GM23338 (cell line): ENCODE measurements around the gene DLX2. TPM values are rescaled to one million over a fixed set of nuclear protein-coding genes. Genes with fewer than 3 reads are reported as not detected.

ENCODE experiments used
- ATAC-seq: fragments of 200-7000 bp; cut with Tn5 transposase; 3 replicates; pipeline ENCODE4 v1.9.1; 2020
- DNase-seq: peaks from one replicate; pipeline ENCODE4 v3.0.0-alpha.2; 2015; ENCODE audit warnings: low spot score
- H2AFZ ChIP-seq: fragments of 200-600 bp; sonication (generic); 2 replicates; pipeline ENCODE4 v1.8.0; 2016; ENCODE audit warnings: antibody characterized with exemption, mild to moderate bottlenecking, moderate library complexity
- H3F3A ChIP-seq: fragments of 200-600 bp; sonication (generic); replicated peaks from 2 replicates; pipeline ENCODE4 v1.8.0; 2017; ENCODE audit warnings: antibody characterized with exemption, mixed run types, low read depth
- H3K27ac ChIP-seq: fragments of 200-600 bp; sonication (generic); 2 replicates; pipeline ENCODE4 v1.6.1; 2016; ENCODE audit warnings: low read depth
- H3K27me3 ChIP-seq: fragments of 200-600 bp; sonication (generic); 2 replicates; pipeline ENCODE4 v1.8.0; 2016; ENCODE audit warnings: mild to moderate bottlenecking, mixed run types, moderate library complexity; ENCODE audit not compliant: insufficient read depth
- H3K36me3 ChIP-seq: fragments of 200-600 bp; sonication (generic); 2 replicates; pipeline ENCODE4 v1.8.0; 2016; ENCODE audit warnings: mild to moderate bottlenecking; ENCODE audit not compliant: insufficient read depth
- H3K4me1 ChIP-seq: fragments of 200-600 bp; sonication (generic); 2 replicates; pipeline ENCODE4 v1.8.0; 2016; ENCODE audit warnings: mild to moderate bottlenecking, moderate library complexity; ENCODE audit not compliant: insufficient read depth
- H3K4me2 ChIP-seq: fragments of 200-600 bp; sonication (generic); 2 replicates; pipeline ENCODE4 v1.7.1; 2017; ENCODE audit warnings: mixed run types
- H3K4me3 ChIP-seq: fragments of 200-600 bp; sonication (generic); 2 replicates; pipeline ENCODE4 v1.6.1; 2016; ENCODE audit warnings: mixed run types
- H3K79me2 ChIP-seq: fragments of 200-600 bp; sonication (generic); replicated peaks from 2 replicates; pipeline ENCODE4 v1.8.0; 2017; ENCODE audit warnings: mild to moderate bottlenecking; ENCODE audit not compliant: insufficient read depth
- H3K9me2 ChIP-seq: fragments of 200-600 bp; sonication (generic); 2 replicates; pipeline ENCODE4 v1.8.0; 2017; ENCODE audit not compliant: insufficient read depth
- H4K20me1 ChIP-seq: fragments of 200-600 bp; sonication (generic); replicated peaks from 2 replicates; pipeline ENCODE4 v1.8.0; 2017; ENCODE audit warnings: mild to moderate bottlenecking; ENCODE audit not compliant: insufficient read depth
- H3K27ac Mint-ChIP-seq: 2 replicates; pipeline ENCODE4 v1.8.0; 2020; ENCODE audit warnings: inconsistent platforms, mild to moderate bottlenecking, moderate library complexity, mixed read lengths
- H3K27me3 Mint-ChIP-seq: 3 replicates; pipeline ENCODE4 v1.8.0; 2022; ENCODE audit warnings: low read depth, mild to moderate bottlenecking, moderate library complexity, mixed read lengths, inconsistent platforms; ENCODE audit not compliant: insufficient read depth, poor library complexity
- H3K36me3 Mint-ChIP-seq: 3 replicates; pipeline ENCODE4 v1.8.0; 2021; ENCODE audit warnings: low read depth, mild to moderate bottlenecking, inconsistent platforms, moderate library complexity, mixed read lengths
- H3K4me1 Mint-ChIP-seq: 3 replicates; pipeline ENCODE4 v1.8.0; 2020; ENCODE audit warnings: mild to moderate bottlenecking, inconsistent platforms, mixed read lengths
- H3K4me3 Mint-ChIP-seq: 3 replicates; pipeline ENCODE4 v1.8.0; 2021; ENCODE audit warnings: moderate library complexity, mild to moderate bottlenecking, inconsistent platforms, mixed read lengths
- H3K9me3 Mint-ChIP-seq: 3 replicates; pipeline ENCODE4 v1.8.0; 2020; ENCODE audit warnings: moderate library complexity, mild to moderate bottlenecking, inconsistent platforms, mixed read lengths
- CREB1 ChIP-seq: fragments of 250-450 bp; sonication (Bioruptor Pico); IDR thresholded peaks from 2 replicates; pipeline ENCODE4 v1.5.0; 2020; ENCODE audit warnings: low read depth, mild to moderate bottlenecking, moderate library complexity
- EZH2 ChIP-seq: fragments of 200-600 bp; sonication (generic); IDR thresholded peaks from one replicate; pipeline ENCODE4 v1.8.0; 2017; ENCODE audit warnings: antibody characterized with exemption, mild to moderate bottlenecking, low read depth; ENCODE audit not compliant: unreplicated experiment
- EZH2phosphoT487 ChIP-seq: fragments of 200-600 bp; sonication (generic); IDR thresholded peaks from one replicate; pipeline ENCODE4 v1.8.1; 2018; ENCODE audit warnings: antibody characterized with exemption; ENCODE audit not compliant: unreplicated experiment
- STAT1 ChIP-seq: IDR thresholded peaks from one replicate; pipeline ENCODE4 v1.6.1; 2016; ENCODE audit warnings: antibody characterized with exemption; ENCODE audit not compliant: unreplicated experiment
- ZNF114 ChIP-seq: fragments of 250-450 bp; sonication (Bioruptor Pico); IDR thresholded peaks from 2 replicates; pipeline ENCODE4 v1.5.0; 2020; ENCODE audit warnings: mild to moderate bottlenecking, moderate library complexity
- ZNF331 ChIP-seq: fragments of 250-450 bp; sonication (Bioruptor Pico); IDR thresholded peaks from 2 replicates; pipeline ENCODE4 v1.5.0; 2020; ENCODE audit warnings: low read depth, mild to moderate bottlenecking, moderate library complexity
- ZNF462 ChIP-seq: fragments of 250-450 bp; sonication (Bioruptor Pico); IDR thresholded peaks from 2 replicates; pipeline ENCODE4 v1.5.0; 2020; ENCODE audit warnings: mild to moderate bottlenecking, moderate library complexity
- polyA plus RNA-seq: library from polyadenylated mRNA; unstranded; fragments of >200 nt; fragmentation: Nextera tagmentation; extraction: Ambion mirVana; gene quantifications from 2 replicates; pipeline ENCODE4 v1.2.1, GENCODE V29; 2016
- total RNA-seq: library from RNA; depleted of rRNA; stranded (reverse); fragments of >200 nt; shearing (Covaris generic); gene quantifications from 2 replicates; pipeline ENCODE4 v1.2.3, GENCODE V29; 2014
- TF ChIP-seq, protein P1 (sequence below), 2 experiments: fragments of 200-600 bp in 1 of 2; sonication (generic) in 1 of 2; conservative IDR thresholded peaks; 2 replicates each; pipeline versions ENCODE4 v1.5.1 to v1.6.1; 2016 to 2017; ENCODE audit warnings: antibody characterized with exemption in 2 of 2, low read depth in 2 of 2, mild to moderate bottlenecking in 2 of 2, moderate library complexity in 1 of 2

Gene DLX2
- total and polyA plus RNA-seq, 2 experiments from 2014 or later, result 0.08 to 0.24 TPM

GRCh38 chr2:172089005-172089504 lies 13.6 kb downstream of the DLX2 start (continued):
- TF ChIP-seq ZNF462 (no peak), CREB1 (CRISPR knock-in tag) (no peak), ZNF114 (CRISPR knock-in tag) (no peak)
- TF ChIP-seq, protein P1, sequence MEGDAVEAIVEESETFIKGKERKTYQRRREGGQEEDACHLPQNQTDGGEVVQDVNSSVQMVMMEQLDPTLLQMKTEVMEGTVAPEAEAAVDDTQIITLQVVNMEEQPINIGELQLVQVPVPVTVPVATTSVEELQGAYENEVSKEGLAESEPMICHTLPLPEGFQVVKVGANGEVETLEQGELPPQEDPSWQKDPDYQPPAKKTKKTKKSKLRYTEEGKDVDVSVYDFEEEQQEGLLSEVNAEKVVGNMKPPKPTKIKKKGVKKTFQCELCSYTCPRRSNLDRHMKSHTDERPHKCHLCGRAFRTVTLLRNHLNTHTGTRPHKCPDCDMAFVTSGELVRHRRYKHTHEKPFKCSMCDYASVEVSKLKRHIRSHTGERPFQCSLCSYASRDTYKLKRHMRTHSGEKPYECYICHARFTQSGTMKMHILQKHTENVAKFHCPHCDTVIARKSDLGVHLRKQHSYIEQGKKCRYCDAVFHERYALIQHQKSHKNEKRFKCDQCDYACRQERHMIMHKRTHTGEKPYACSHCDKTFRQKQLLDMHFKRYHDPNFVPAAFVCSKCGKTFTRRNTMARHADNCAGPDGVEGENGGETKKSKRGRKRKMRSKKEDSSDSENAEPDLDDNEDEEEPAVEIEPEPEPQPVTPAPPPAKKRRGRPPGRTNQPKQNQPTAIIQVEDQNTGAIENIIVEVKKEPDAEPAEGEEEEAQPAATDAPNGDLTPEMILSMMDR (conservative IDR thresholded peaks at IDR 0.05; ENCODE audit: low read depth in 2 of 2), result no peak

DNA sequence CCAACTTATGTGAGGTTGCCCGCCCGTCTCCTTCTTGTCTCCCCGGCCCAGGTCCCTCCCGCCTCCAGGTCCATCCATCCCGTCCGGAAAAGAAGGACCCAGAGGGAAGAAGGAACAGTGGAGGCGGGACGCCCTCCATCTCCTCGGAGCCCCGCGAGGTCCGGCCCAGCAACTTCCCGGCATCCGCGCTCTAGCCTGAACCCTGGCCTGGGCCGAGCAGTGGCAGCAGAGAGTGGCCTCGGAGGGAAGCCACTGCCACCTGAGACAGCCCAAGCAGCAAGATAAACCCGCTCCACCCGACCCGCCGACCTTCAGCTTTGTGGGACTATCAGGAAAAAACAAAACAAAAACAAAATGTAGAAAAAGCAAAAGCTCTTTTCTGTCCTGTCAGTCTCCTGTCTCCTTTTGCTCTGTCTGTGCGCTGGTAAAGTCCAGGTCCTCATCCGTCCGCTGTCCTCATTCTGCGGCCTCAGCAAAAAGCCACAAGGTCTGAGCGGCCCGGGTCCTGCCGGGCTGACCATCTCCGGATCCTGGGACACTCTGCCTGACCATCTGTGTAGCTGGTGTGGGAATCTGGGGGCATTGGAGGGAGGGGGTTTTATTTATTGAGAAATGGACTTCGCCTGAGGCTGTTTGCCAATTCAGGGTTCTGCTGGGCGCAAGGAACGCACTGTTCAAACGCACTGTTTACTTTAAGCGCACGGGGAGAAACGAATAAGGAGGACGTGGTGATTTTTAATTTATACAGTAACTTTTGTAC lies 14.3 kb downstream of the DLX2 start:
- peaks cover 61% of the 10 kb centered on the region for H3F3A ChIP-seq
- H3K79me2 ChIP-seq, result no peaks in the 10 kb centered on the region
- peak overlapping the region; percentile 83 for H3K4me3 Mint-ChIP-seq
- no peak overlapping the region for H3K27ac ChIP-seq
- peaks cover 100% of the 10 kb centered on the region for H3K27me3 Mint-ChIP-seq
- no peaks in the 10 kb centered on the region for H3K36me3 ChIP-seq
- peaks cover 87% of the 10 kb centered on the region for H3K4me1 ChIP-seq
- peak; percentile 94 for TF ChIP-seq EZH2
- TF ChIP-seq EZH2phosphoT487, result peak; percentile 86
- TF ChIP-seq, protein P1 (conservative IDR thresholded peaks at IDR 0.05; ENCODE audit: low read depth in 2 of 2), result no peak
- TF ChIP-seq STAT1, result no peak
- TF ChIP-seq ZNF114 (CRISPR knock-in tag), result no peak
- TF ChIP-seq ZNF331 (CRISPR knock-in tag), result no peak
- ATAC-seq (no peak), DNase-seq (peak; percentile 66)
- H3K4me3 ChIP-seq, result peak overlapping the region; percentile 65
- no peaks in the 10 kb centered on the region for H3K36me3 Mint-ChIP-seq
- H3K4me1 Mint-ChIP-seq, result peaks cover 60% of the 10 kb centered on the region
- H3K27ac Mint-ChIP-seq, result no peak overlapping the region
- peak overlapping the region; percentile 91 for H2AFZ ChIP-seq
- H3K27me3 ChIP-seq, result peaks cover 100% of the 10 kb centered on the region
- H3K9me3 Mint-ChIP-seq, result peaks cover 15% of the 10 kb centered on the region
- peak overlapping the region; percentile 87 for H3K4me2 ChIP-seq
- H3K9me2 ChIP-seq, result no peaks in the 10 kb centered on the region
- peaks cover 42% of the 10 kb centered on the region for H4K20me1 ChIP-seq
